GM12801 (cell line): Measurements from ENCODE around the gene FGFRL1.

Source experiments
- TF ChIP-seq, protein P1 (sequence below): IDR thresholded peaks from one replicate; pipeline ENCODE4 v1.5.1; 2011; ENCODE audit warnings: control low read depth; ENCODE audit not compliant: insufficient read length; ENCODE audit errors: extremely low read depth

Gene FGFRL1

DNA sequence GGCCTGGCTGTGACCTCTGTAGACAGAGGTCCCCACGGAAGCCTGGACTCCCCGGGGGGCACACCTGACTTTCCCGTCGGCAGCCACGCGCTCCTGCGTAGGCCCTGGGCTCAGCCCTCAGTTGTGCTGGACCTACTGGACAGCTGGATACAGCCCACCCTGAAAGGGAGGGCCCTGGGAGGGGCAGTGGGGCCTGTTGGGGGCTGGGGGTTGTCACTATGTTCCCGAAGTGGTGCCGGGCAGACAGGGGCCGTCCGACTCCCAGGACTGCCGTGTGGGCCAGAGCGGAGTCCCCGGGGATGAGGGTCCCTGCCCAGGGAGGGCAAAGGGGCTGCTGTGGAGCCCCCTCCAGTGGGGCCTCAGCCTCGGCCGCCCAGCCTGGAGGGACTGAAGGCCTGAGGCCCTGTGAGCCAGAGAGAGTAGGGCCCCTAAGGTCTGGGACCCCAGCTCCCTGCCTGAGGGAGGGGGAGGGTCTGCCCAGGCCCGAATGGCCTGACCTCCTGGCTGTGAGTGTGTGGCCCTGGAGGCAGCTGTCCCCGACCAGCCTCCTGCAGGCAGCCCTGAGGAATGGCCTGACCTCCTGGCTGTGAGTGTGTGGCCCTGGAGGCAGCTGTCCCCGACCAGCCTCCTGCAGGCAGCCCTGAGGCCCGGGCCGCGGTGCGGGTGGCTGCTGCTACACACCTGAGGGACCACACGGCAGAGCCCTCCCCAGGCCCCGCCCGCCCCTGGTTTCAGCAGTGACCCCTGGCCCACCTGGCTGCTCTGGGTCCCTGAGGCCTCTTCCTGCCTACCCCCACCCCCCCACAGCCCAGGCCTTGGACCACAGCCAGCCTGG is 25.8 kb downstream of the FGFRL1 start:
- TF ChIP-seq, protein P1, sequence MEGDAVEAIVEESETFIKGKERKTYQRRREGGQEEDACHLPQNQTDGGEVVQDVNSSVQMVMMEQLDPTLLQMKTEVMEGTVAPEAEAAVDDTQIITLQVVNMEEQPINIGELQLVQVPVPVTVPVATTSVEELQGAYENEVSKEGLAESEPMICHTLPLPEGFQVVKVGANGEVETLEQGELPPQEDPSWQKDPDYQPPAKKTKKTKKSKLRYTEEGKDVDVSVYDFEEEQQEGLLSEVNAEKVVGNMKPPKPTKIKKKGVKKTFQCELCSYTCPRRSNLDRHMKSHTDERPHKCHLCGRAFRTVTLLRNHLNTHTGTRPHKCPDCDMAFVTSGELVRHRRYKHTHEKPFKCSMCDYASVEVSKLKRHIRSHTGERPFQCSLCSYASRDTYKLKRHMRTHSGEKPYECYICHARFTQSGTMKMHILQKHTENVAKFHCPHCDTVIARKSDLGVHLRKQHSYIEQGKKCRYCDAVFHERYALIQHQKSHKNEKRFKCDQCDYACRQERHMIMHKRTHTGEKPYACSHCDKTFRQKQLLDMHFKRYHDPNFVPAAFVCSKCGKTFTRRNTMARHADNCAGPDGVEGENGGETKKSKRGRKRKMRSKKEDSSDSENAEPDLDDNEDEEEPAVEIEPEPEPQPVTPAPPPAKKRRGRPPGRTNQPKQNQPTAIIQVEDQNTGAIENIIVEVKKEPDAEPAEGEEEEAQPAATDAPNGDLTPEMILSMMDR = no peak

DNA sequence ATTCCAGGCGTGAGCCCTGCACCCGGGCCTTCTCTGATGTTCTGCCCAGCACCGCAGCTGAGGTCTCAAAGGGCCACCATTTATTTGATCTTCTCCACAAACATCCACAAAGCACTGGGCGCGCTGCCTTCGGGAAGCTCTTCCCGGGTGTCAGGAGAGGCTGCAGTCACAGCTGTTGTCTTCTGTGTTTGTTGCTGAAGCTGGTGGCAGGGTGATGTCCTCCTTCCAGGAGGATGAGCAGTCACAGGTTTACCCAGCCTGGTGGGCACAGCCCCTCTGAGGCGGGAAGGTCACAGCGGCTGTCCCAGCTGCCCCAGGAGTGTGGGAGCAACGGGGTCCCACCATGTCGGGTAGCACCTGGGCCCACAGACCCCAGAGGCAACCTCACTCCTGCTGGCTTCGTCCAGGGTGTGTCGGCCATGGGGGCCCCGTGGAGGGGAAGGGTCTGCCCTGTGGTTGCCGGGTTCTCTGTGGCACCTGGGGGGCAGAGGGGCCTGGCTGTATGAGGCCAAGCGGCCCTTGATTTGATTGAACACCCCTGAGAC is 27.6 kb downstream of the FGFRL1 start:
- TF ChIP-seq, protein P1 = no peak

DNA sequence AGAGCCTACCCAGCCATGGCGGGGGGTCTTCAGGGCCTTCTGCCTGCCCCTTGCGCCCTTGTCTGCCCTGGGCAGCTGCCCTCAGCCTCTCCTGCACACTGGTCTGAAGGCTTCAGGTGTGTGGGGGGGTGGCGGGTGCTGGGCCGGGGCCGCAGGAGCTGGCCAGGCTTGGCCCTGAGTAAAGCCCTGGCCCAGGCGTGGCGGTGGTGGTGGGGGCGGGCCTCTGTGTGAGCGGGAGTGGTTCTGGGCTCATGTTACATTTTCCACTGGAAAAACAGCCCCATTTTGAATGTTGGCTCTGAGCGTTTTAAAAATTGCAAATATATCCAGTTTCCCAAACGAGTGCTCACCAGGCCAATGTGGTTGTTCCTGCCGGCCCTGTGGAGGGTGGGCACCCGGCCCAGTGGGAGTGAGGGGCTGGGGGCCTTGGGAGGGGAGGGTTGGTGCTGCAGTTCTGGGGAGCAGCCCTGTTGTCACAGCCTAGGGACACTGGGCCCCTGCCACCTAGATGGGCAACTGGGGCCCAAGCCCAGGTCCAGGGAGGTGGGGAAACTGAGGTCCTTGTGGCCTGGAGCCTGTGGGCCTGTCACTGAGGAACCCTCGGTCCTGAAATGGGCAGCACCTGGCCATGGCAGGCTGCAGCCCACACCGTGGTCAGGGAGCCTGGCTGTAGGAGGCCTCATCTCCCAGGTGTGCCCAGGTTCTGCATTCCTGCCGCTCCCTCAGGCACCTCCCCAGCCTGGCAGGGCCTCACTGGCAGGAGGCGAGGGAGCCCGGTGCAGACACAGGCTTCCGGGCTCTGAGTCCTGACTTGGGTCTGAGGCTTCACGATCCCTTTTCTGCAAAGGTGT is 28.3 kb downstream of the FGFRL1 start:
- TF ChIP-seq, protein P1 = no peak

DNA sequence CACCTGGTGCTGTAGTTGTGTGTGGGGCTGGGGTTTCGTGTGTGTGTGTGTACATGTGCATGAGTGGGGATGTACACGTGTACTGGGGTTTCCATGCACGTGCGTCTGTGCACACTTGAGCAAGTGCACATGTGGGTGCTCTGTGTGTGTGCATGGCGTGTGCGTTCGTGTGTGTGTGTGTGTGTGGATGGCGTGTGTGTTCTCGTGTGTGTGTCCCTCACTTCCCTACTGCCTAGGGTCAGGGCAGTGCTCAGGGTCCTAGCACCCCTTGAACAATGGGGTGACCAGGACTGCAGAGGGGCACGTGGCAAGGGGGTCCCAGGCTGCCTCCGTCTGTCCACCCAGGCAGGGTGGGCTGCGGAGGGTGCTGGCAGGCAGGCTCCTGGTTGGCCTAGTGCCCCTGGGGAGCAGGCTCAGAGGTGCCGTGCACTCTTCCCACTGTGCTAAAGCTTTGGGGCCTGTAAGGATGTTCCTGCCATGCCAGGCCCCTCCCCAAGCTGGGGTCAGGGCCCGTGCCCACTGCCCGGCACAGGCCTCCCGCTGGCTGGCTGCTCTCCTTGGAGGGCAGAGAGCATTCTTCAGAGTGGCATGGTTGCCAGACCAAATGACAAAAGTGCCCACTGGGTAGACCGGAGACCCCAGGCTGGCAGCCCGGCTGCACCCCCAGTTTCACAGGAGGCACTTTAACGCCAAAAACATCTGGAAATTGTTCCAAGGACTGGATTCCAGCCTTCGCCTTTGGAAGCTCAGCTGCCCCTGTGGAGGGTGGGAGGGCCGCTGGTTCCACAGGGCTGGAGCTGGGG is 29.1 kb downstream of the FGFRL1 start:
- TF ChIP-seq, protein P1 = no peak

DNA sequence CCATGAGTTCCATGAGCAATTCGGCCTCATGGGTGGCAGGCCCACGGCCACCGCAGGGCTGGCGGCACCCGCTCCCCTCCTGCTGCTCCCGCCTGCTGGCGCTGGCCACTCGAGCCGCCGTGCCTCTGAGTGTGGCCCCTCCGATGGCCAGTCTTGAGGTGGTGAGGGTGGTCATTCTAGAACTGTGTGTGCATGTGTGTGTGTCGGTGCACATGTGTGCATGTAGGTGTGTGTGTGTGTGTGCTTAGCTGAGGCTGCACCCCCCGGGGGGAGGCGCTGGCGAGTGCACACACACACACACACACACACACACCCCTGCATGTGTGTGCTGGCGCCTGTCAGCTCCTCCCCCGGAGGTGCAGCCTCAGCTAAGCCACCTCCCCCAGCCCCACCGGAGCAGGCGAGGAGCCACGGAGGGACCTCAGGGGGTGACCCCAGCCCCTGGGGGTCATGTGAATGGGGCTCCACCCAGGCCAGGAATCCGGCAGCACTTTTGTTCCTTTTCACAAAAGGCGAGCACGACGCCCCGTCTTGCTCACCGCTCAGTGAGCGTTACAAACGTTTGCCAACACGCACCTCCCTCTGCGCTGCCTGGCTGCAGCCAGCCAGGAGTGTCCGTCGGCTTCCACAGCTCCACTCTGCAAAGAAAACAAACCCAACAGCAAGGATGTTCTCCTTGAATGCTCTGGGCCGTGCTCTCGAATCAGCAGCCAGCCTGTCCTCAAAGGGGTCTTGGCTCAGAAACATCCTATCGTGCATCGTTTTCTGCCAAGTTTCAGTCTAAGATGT is 29.9 kb downstream of the FGFRL1 start:
- TF ChIP-seq, protein P1 = no peak

DNA sequence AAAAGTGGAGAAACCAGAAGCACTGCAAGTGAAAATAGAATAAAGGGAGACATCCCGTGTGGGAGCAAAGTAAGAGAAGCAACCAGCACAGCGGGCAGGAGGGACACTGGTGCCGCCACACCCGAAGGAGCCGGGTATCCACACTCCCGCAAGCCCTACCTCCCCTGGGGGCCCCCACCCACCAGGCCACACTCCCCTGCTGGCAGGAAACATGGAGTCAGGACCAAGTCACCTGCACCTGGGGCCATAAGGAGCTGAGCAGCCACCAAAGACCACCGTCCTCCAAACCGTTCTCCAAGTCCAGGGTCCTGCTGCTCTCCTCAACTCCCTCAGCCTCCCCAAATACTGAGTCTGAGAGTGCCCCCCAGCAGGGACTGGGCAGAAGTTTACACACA is 30.5 kb downstream of the FGFRL1 start:
- TF ChIP-seq, protein P1 = no peak
